Central memory CD8-positive, alpha-beta T cell (primary cell): ENCODE data around the gene ASNSD1.
"Not testable (repeated sequence)": the region's sequence is repeated elsewhere in the genome, so short reads cannot be mapped to it uniquely, and the experiment has no call there.

Experiments
- ATAC-seq: fragments of 150-1000 bp; cut with Tn5 transposase; replicated peaks from 2 replicates; pipeline ENCODE4 v1.10.0; 2022; ENCODE audit warnings: mild to moderate bottlenecking, moderate FRiP score, moderate number of reproducible peaks; ENCODE audit not compliant: poor library complexity, severe bottlenecking; ENCODE audit errors: extremely low read depth
- DNase-seq, 2 donors: peaks; one replicate each; pipeline ENCODE4 v3.0.0; 2021; ENCODE audit warnings: low spot score in 2 of 2
- H3K27ac Mint-ChIP-seq: one replicate; pipeline ENCODE4 v1.8.0; 2022; ENCODE audit warnings: low read depth, mild to moderate bottlenecking, moderate library complexity, mixed read lengths
- H3K27me3 Mint-ChIP-seq: one replicate; pipeline ENCODE4 v1.8.0; 2022; ENCODE audit warnings: mixed read lengths
- H3K36me3 Mint-ChIP-seq: one replicate; pipeline ENCODE4 v1.8.0; 2022; ENCODE audit warnings: mild to moderate bottlenecking, moderate library complexity, mixed read lengths; ENCODE audit not compliant: insufficient read depth
- H3K4me1 Mint-ChIP-seq: one replicate; pipeline ENCODE4 v1.8.0; 2022; ENCODE audit warnings: mixed read lengths
- H3K4me3 Mint-ChIP-seq: one replicate; pipeline ENCODE4 v1.8.0; 2022; ENCODE audit warnings: mild to moderate bottlenecking, moderate library complexity, mixed read lengths
- H3K9me3 Mint-ChIP-seq: one replicate; pipeline ENCODE4 v1.8.0; 2022; ENCODE audit warnings: mixed read lengths

ASNSD1 gene

DNA sequence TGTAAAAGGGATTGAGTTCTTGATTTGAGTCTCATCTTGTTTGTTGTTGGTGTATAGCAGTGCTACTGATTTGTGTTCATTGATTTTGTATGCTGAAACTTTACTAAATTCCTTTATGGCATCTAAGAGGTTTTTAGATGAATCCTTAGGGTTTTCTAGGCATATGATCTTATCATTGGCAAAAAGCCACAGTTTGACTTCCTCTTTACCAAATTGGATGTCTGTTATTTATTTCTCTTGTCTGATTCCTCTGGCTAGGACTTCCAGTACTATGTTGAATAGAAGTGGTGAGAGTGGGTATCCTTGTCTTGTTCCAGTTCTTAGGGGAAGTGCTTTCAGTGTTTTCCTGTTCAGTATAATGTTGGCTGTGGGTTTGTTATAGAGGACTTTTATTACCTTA is 18.0 kb downstream of the ASNSD1 start:
- Mint-ChIP-seq H3K9me3 (peaks cover 8% of the 10 kb centered on the region), H3K4me1 (peaks cover 37% of the 10 kb centered on the region), H3K27ac (no peak overlapping the region), H3K4me3 (no peak overlapping the region), H3K36me3 (peaks cover 10% of the 10 kb centered on the region), H3K27me3 (no peaks in the 10 kb centered on the region)
- ATAC-seq (no peak), DNase-seq (no peak)

- no peak overlapping the region for H3K27ac Mint-ChIP-seq
- H3K9me3 Mint-ChIP-seq = peaks cover 8% of the 10 kb centered on the region
- ATAC-seq = no peak
- H3K36me3 Mint-ChIP-seq = peaks cover 5% of the 10 kb centered on the region
- no peak for DNase-seq
- no peak overlapping the region for H3K4me3 Mint-ChIP-seq
- peaks cover 42% of the 10 kb centered on the region for H3K4me1 Mint-ChIP-seq
- H3K27me3 Mint-ChIP-seq = no peaks in the 10 kb centered on the region
Observed at GRCh38 chr2:189681203-189681602, 19.9 kb downstream of the ASNSD1 start.

- no peak for DNase-seq
- Mint-ChIP-seq H3K9me3 (peaks cover 8% of the 10 kb centered on the region), H3K27ac (no peak overlapping the region), H3K27me3 (no peaks in the 10 kb centered on the region), H3K4me1 (peaks cover 43% of the 10 kb centered on the region), H3K36me3 (peaks cover 5% of the 10 kb centered on the region), H3K4me3 (no peak overlapping the region)
- no peak for ATAC-seq
Observed at GRCh38 chr2:189681903-189682302, 20.6 kb downstream of the ASNSD1 start.

DNA sequence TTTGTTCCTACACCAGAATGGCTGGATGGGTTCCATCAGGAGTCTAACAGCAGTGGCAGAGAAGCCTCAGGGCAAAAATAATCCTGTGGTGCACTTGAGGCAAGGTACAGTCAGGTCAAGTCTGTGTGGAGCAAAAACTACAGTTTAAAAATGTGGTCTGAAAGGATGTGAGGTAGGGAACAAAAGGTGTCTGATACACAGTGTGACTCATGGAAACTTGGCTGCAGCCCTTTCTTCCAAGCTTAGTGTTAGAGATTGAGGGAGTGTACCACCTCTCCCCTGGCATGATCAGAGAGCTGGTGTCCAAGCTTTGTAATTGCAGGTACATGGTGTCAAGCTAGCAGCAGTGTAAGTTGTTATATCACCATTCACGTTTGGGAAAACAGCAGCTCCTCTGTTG is 22.1 kb downstream of the ASNSD1 start:
- no peak for DNase-seq
- no peak for ATAC-seq
- H3K9me3 Mint-ChIP-seq = peaks cover 5% of the 10 kb centered on the region
- peaks cover 47% of the 10 kb centered on the region for H3K4me1 Mint-ChIP-seq
- no peaks in the 10 kb centered on the region for H3K27me3 Mint-ChIP-seq
- no peak overlapping the region for H3K27ac Mint-ChIP-seq
- peaks cover 5% of the 10 kb centered on the region for H3K36me3 Mint-ChIP-seq
- H3K4me3 Mint-ChIP-seq = no peak overlapping the region

DNA sequence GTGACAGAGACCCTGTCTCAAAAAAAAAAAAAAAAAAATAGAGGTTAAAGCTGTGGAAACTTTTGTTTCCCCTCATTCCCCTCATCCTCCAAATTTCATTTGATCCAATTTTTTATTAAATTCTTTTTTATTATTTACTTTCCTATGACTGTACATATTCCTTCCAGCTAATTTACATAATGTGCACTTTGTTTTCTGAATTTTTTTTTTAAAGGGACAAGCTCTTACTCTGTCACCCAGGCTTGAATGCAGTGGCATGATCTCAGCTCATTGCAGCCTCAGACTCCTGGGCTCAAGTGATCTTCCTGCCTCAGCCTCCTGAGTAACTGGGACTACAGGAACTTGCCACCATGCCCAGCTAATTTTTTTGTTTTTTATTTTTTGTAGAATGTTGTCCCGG is 23.6 kb downstream of the ASNSD1 start:
- Mint-ChIP-seq H3K4me3 (no peak overlapping the region), H3K36me3 (peaks cover 5% of the 10 kb centered on the region), H3K9me3 (no peaks in the 10 kb centered on the region), H3K27ac (no peak overlapping the region), H3K4me1 (peaks cover 37% of the 10 kb centered on the region), H3K27me3 (no peaks in the 10 kb centered on the region)
- ATAC-seq (no peak), DNase-seq (no peak)

- Mint-ChIP-seq H3K27me3 (no peaks in the 10 kb centered on the region), H3K4me1 (peaks cover 29% of the 10 kb centered on the region), H3K4me3 (no peak overlapping the region), H3K9me3 (no peaks in the 10 kb centered on the region), H3K27ac (no peak overlapping the region), H3K36me3 (peaks cover 5% of the 10 kb centered on the region)
- ATAC-seq (no peak), DNase-seq (no peak)
Observed at GRCh38 chr2:189685540-189686229, 24.4 kb downstream of the ASNSD1 start.

DNA sequence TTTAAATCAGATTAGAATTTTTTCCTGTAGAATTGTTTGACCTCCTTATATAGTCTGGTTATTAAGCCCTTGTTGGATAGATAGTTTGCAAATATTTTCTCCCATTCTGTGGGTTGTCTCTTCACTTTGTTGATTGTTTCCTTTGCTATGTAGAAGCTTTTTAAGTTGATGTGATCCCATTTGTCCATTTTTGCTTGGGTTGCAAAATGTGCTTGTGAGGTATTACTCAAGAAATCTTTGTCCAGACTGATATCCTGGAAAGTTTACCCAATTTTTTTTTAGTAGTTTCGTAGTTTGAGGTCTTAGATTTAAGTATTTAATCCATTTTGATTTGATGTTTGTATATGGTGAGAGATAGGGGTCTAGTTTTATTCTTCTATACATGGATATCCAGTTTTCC is 26.5 kb downstream of the ASNSD1 start:
- not testable (repeated sequence) for H3K27ac Mint-ChIP-seq

GRCh38 chr2:189696223-189696622 is 35.0 kb downstream of the ASNSD1 start:
- peaks cover 8% of the 10 kb centered on the region for H3K36me3 Mint-ChIP-seq
- no peak overlapping the region for H3K27ac Mint-ChIP-seq
- H3K27me3 Mint-ChIP-seq = no peaks in the 10 kb centered on the region
- no peaks in the 10 kb centered on the region for H3K4me1 Mint-ChIP-seq
- no peak for ATAC-seq
- no peak for DNase-seq
- H3K9me3 Mint-ChIP-seq = no peaks in the 10 kb centered on the region
- H3K4me3 Mint-ChIP-seq = no peak overlapping the region

More for the DNA sequence above, 26.5 kb downstream of the ASNSD1 start:
- not testable (repeated sequence) for DNase-seq, ATAC-seq, H3K4me3 Mint-ChIP-seq, H3K27me3 Mint-ChIP-seq, H3K9me3 Mint-ChIP-seq, H3K36me3 Mint-ChIP-seq
- H3K4me1 Mint-ChIP-seq = peaks cover 29% of the 10 kb centered on the region

DNA sequence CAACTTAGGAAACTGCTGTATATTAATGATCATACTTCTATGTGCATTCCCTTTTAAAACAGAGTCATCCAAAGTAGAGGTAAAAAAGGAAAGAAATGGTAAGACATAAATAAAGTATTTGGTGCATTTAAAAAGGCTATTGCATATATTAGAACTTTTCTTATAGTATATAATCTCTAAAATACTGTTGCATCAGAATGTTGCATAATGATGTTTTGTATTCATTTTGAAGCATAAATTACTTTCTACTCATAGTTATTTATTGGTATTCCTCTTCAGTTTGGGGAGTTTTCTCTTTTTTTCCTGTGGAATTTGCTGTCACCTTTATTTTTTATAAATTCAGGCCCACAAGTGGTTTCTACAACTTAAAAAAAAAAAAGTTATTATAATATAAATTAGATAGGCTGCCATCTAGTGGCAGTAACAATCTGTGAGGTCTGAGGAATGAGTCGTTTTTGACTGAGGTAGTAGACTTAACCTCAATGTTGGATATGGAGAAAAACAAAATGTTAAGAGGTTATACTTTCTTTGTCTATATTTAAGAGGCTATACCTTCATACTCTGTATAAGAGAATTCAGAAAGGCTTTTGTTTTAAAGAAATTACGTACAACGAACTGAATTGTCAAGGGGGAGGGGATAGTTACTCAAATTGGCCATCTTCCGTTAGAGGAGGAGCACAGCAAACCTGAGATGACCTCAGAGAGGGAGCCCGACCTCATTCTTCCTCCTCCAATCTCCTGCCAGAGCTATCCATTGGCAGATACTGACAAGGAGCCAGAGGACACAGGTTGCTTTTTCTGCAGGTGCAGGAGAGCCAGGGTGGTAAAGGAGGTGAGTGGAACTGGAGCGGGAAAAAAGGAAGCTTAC is 37.0 kb downstream of the ASNSD1 start:
- Mint-ChIP-seq H3K4me1 (no peaks in the 10 kb centered on the region), H3K36me3 (peaks cover 8% of the 10 kb centered on the region), H3K9me3 (no peaks in the 10 kb centered on the region), H3K4me3 (no peak overlapping the region), H3K27ac (peak overlapping the region; percentile 52), H3K27me3 (no peaks in the 10 kb centered on the region)
- DNase-seq (no peak), ATAC-seq (peak; percentile 28)

DNA sequence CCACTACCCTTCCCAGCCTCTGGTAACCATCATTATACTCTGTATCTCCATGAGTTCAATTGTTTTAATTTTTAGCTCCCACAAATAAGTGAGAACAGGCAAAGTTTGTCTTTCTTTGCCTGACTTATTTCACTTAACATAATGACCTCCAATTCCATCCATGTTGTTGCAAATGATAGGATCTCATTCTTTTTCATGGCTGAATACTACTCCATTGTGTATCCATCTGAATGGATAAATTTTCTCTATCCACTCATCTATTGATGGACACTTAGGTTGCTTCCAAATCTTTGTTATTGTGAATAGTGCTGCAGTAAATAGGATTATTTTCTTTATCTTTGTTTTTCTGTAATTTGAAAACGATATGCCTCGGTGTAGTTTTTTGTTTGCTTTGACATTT is 39.4 kb downstream of the ASNSD1 start:
- Mint-ChIP-seq H3K36me3 (peaks cover 8% of the 10 kb centered on the region), H3K27ac (no peak overlapping the region), H3K27me3 (no peaks in the 10 kb centered on the region), H3K4me1 (no peaks in the 10 kb centered on the region), H3K9me3 (no peaks in the 10 kb centered on the region), H3K4me3 (no peak overlapping the region)
- no peak for DNase-seq
- no peak for ATAC-seq

DNA sequence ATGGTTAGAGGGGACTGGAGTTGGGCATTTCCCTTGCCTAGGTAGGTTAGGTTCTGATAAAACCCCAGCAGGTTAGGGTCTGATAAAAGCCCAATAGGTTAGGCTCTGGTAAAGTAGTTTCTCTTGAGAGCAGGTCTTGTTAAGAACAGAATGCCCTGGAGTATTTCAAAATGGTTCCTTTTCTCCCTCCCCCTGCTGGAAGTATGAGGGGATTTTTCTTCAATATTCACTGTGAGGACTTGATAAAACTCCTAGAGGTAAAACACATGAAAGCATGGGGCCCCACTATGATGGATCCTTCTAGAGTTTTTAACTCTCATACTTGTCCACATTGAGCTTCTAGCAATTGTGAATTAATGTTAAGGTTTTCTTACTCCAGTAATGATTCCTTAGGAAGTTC is 40.8 kb downstream of the ASNSD1 start:
- no peak overlapping the region for H3K27ac Mint-ChIP-seq
- H3K36me3 Mint-ChIP-seq = peaks cover 9% of the 10 kb centered on the region
- DNase-seq = no peak
- H3K4me1 Mint-ChIP-seq = no peaks in the 10 kb centered on the region
- ATAC-seq = no peak
- no peaks in the 10 kb centered on the region for H3K27me3 Mint-ChIP-seq
- no peaks in the 10 kb centered on the region for H3K9me3 Mint-ChIP-seq
- no peak overlapping the region for H3K4me3 Mint-ChIP-seq

GRCh38 chr2:189709501-189710221 is 48.4 kb downstream of the ASNSD1 start:
- ATAC-seq = no peak
- H3K36me3 Mint-ChIP-seq = peaks cover 6% of the 10 kb centered on the region

More at GRCh38 chr2:189709501-189710221, 48.4 kb downstream of the ASNSD1 start:
- H3K27ac Mint-ChIP-seq = no peak overlapping the region
- H3K27me3 Mint-ChIP-seq = no peaks in the 10 kb centered on the region
- DNase-seq = no peak
- no peaks in the 10 kb centered on the region for H3K4me1 Mint-ChIP-seq
- H3K4me3 Mint-ChIP-seq = no peak overlapping the region
- H3K9me3 Mint-ChIP-seq = peaks cover 7% of the 10 kb centered on the region
